GM23338 (cell line): ENCODE measurements around the gene HMHB1. TPM values are rescaled to one million over a fixed set of nuclear protein-coding genes. Genes with fewer than 3 reads are reported as not detected.

ENCODE experiments used
- ATAC-seq: fragments of 200-7000 bp; cut with Tn5 transposase; 3 replicates; pipeline ENCODE4 v1.9.1; 2020
- DNase-seq: peaks from one replicate; pipeline ENCODE4 v3.0.0-alpha.2; 2015; ENCODE audit warnings: low spot score
- H2AFZ ChIP-seq: fragments of 200-600 bp; sonication (generic); 2 replicates; pipeline ENCODE4 v1.8.0; 2016; ENCODE audit warnings: antibody characterized with exemption, mild to moderate bottlenecking, moderate library complexity
- H3F3A ChIP-seq: fragments of 200-600 bp; sonication (generic); replicated peaks from 2 replicates; pipeline ENCODE4 v1.8.0; 2017; ENCODE audit warnings: antibody characterized with exemption, mixed run types, low read depth
- H3K27ac ChIP-seq: fragments of 200-600 bp; sonication (generic); 2 replicates; pipeline ENCODE4 v1.6.1; 2016; ENCODE audit warnings: low read depth
- H3K27me3 ChIP-seq: fragments of 200-600 bp; sonication (generic); 2 replicates; pipeline ENCODE4 v1.8.0; 2016; ENCODE audit warnings: mild to moderate bottlenecking, mixed run types, moderate library complexity; ENCODE audit not compliant: insufficient read depth
- H3K36me3 ChIP-seq: fragments of 200-600 bp; sonication (generic); 2 replicates; pipeline ENCODE4 v1.8.0; 2016; ENCODE audit warnings: mild to moderate bottlenecking; ENCODE audit not compliant: insufficient read depth
- H3K4me1 ChIP-seq: fragments of 200-600 bp; sonication (generic); 2 replicates; pipeline ENCODE4 v1.8.0; 2016; ENCODE audit warnings: mild to moderate bottlenecking, moderate library complexity; ENCODE audit not compliant: insufficient read depth
- H3K4me2 ChIP-seq: fragments of 200-600 bp; sonication (generic); 2 replicates; pipeline ENCODE4 v1.7.1; 2017; ENCODE audit warnings: mixed run types
- H3K4me3 ChIP-seq: fragments of 200-600 bp; sonication (generic); 2 replicates; pipeline ENCODE4 v1.6.1; 2016; ENCODE audit warnings: mixed run types
- H3K79me2 ChIP-seq: fragments of 200-600 bp; sonication (generic); replicated peaks from 2 replicates; pipeline ENCODE4 v1.8.0; 2017; ENCODE audit warnings: mild to moderate bottlenecking; ENCODE audit not compliant: insufficient read depth
- H3K9me2 ChIP-seq: fragments of 200-600 bp; sonication (generic); 2 replicates; pipeline ENCODE4 v1.8.0; 2017; ENCODE audit not compliant: insufficient read depth
- H4K20me1 ChIP-seq: fragments of 200-600 bp; sonication (generic); replicated peaks from 2 replicates; pipeline ENCODE4 v1.8.0; 2017; ENCODE audit warnings: mild to moderate bottlenecking; ENCODE audit not compliant: insufficient read depth
- H3K27ac Mint-ChIP-seq: 2 replicates; pipeline ENCODE4 v1.8.0; 2020; ENCODE audit warnings: inconsistent platforms, mild to moderate bottlenecking, moderate library complexity, mixed read lengths
- H3K27me3 Mint-ChIP-seq: 3 replicates; pipeline ENCODE4 v1.8.0; 2022; ENCODE audit warnings: low read depth, mild to moderate bottlenecking, moderate library complexity, mixed read lengths, inconsistent platforms; ENCODE audit not compliant: insufficient read depth, poor library complexity
- H3K36me3 Mint-ChIP-seq: 3 replicates; pipeline ENCODE4 v1.8.0; 2021; ENCODE audit warnings: low read depth, mild to moderate bottlenecking, inconsistent platforms, moderate library complexity, mixed read lengths
- H3K4me1 Mint-ChIP-seq: 3 replicates; pipeline ENCODE4 v1.8.0; 2020; ENCODE audit warnings: mild to moderate bottlenecking, inconsistent platforms, mixed read lengths
- H3K4me3 Mint-ChIP-seq: 3 replicates; pipeline ENCODE4 v1.8.0; 2021; ENCODE audit warnings: moderate library complexity, mild to moderate bottlenecking, inconsistent platforms, mixed read lengths
- H3K9me3 Mint-ChIP-seq: 3 replicates; pipeline ENCODE4 v1.8.0; 2020; ENCODE audit warnings: moderate library complexity, mild to moderate bottlenecking, inconsistent platforms, mixed read lengths
- CTCF ChIP-seq, 2 experiments: fragments of 200-600 bp in 1 of 2; sonication (generic) in 1 of 2; conservative IDR thresholded peaks; 2 replicates each; pipeline versions ENCODE4 v1.5.1 to v1.6.1; 2016 to 2017; ENCODE audit warnings: antibody characterized with exemption in 2 of 2, low read depth in 2 of 2, mild to moderate bottlenecking in 2 of 2, moderate library complexity in 1 of 2
- STAT1 ChIP-seq: IDR thresholded peaks from one replicate; pipeline ENCODE4 v1.6.1; 2016; ENCODE audit warnings: antibody characterized with exemption; ENCODE audit not compliant: unreplicated experiment
- ZNF331 ChIP-seq: fragments of 250-450 bp; sonication (Bioruptor Pico); IDR thresholded peaks from 2 replicates; pipeline ENCODE4 v1.5.0; 2020; ENCODE audit warnings: low read depth, mild to moderate bottlenecking, moderate library complexity
- polyA plus RNA-seq: library from polyadenylated mRNA; unstranded; fragments of >200 nt; fragmentation: Nextera tagmentation; extraction: Ambion mirVana; gene quantifications from 2 replicates; pipeline ENCODE4 v1.2.1, GENCODE V29; 2016
- total RNA-seq: library from RNA; depleted of rRNA; stranded (reverse); fragments of >200 nt; shearing (Covaris generic); gene quantifications from 2 replicates; pipeline ENCODE4 v1.2.3, GENCODE V29; 2014

Gene HMHB1
- total and polyA plus RNA-seq, 2 experiments from 2014 or later: not detected

GRCh38 chr5:143860211-143860610, 48.2 kb downstream of the HMHB1 start:
- Histone ChIP-seq H3K4me3 (no peak overlapping the region), H3K27ac (no peak overlapping the region), H3K9me2 (peaks cover 4% of the 10 kb centered on the region; the same call in 1 of the 2 replicates), H3K79me2 (no peaks in the 10 kb centered on the region), H3K4me1 (peaks cover 6% of the 10 kb centered on the region), H3F3A (no peaks in the 10 kb centered on the region), H3K36me3 (no peaks in the 10 kb centered on the region), H4K20me1 (no peaks in the 10 kb centered on the region; the same call in 1 of the 2 replicates), H3K4me2 (no peak overlapping the region), H2AFZ (no peak overlapping the region), H3K27me3 (no peaks in the 10 kb centered on the region)
- ATAC-seq: no peak
- peak in 1 of 2 experiments; percentile 27; a peak in 1 of 4 replicates for TF ChIP-seq CTCF (conservative IDR thresholded peaks at IDR 0.05; ENCODE audit: low read depth in 2 of 2)
- TF ChIP-seq ZNF331 (CRISPR knock-in tag): no peak
- Mint-ChIP-seq H3K27ac (no peak overlapping the region), H3K4me1 (no peaks in the 10 kb centered on the region; the same call in 2 of the 3 replicates), H3K9me3 (peaks cover 10% of the 10 kb centered on the region; the same call in 2 of the 3 replicates), H3K27me3 (peaks cover 2% of the 10 kb centered on the region), H3K36me3 (no peaks in the 10 kb centered on the region; the same call in 2 of the 3 replicates), H3K4me3 (no peak overlapping the region)
- no peak for DNase-seq

GRCh38 chr5:143862271-143862670, 50.3 kb downstream of the HMHB1 start:
- H3K36me3 Mint-ChIP-seq: no peaks in the 10 kb centered on the region
- H3K4me3 Mint-ChIP-seq: no peak overlapping the region
- Histone ChIP-seq H3K4me1 (peaks cover 6% of the 10 kb centered on the region), H4K20me1 (no peaks in the 10 kb centered on the region; the same call in 1 of the 2 replicates), H3K9me2 (peaks cover 4% of the 10 kb centered on the region; the same call in 1 of the 2 replicates), H3K79me2 (no peaks in the 10 kb centered on the region), H3K27ac (no peak overlapping the region), H3K4me3 (no peak overlapping the region), H2AFZ (no peak overlapping the region), H3K4me2 (no peak overlapping the region), H3K27me3 (no peaks in the 10 kb centered on the region), H3K36me3 (no peaks in the 10 kb centered on the region), H3F3A (no peaks in the 10 kb centered on the region)
- TF ChIP-seq ZNF331 (CRISPR knock-in tag): no peak
- no peak for ATAC-seq
- DNase-seq: no peak
- H3K4me1 Mint-ChIP-seq: peaks cover 2% of the 10 kb centered on the region; the same call in 2 of the 3 replicates
- H3K27me3 Mint-ChIP-seq: peaks cover 2% of the 10 kb centered on the region
- H3K27ac Mint-ChIP-seq: no peak overlapping the region
- peaks cover 2% of the 10 kb centered on the region; the same call in 1 of the 3 replicates for H3K9me3 Mint-ChIP-seq

- H4K20me1 ChIP-seq: no peaks in the 10 kb centered on the region; the same call in 1 of the 2 replicates
- no peak overlapping the region for H3K4me2 ChIP-seq
These were observed 53.6 kb downstream of the HMHB1 start for GRCh38 chr5:143865426-143866025.

More at GRCh38 chr5:143865426-143866025, 53.6 kb downstream of the HMHB1 start:
- no peak overlapping the region for H3K4me3 Mint-ChIP-seq
- peaks cover 2% of the 10 kb centered on the region; the same call in 2 of the 3 replicates for H3K4me1 Mint-ChIP-seq
- Histone ChIP-seq H3K79me2 (no peaks in the 10 kb centered on the region), H3K27ac (no peak overlapping the region), H3K4me3 (no peak overlapping the region), H3K9me2 (no peaks in the 10 kb centered on the region), H3F3A (no peaks in the 10 kb centered on the region), H3K4me1 (peaks cover 6% of the 10 kb centered on the region), H3K36me3 (no peaks in the 10 kb centered on the region), H2AFZ (peak overlapping the region; percentile 65; the same call in 1 of the 2 replicates), H3K27me3 (no peaks in the 10 kb centered on the region)
- ATAC-seq (no peak), DNase-seq (no peak)
- H3K36me3 Mint-ChIP-seq: no peaks in the 10 kb centered on the region
- no peaks in the 10 kb centered on the region for H3K9me3 Mint-ChIP-seq
- H3K27ac Mint-ChIP-seq: no peak overlapping the region
- H3K27me3 Mint-ChIP-seq: no peaks in the 10 kb centered on the region
- TF ChIP-seq STAT1: no peak
